NT2/D1 (cell line): Measurements from ENCODE around the gene CCDC88A.

Experiments used
- SUZ12 ChIP-seq: IDR thresholded peaks from 2 replicates; pipeline ENCODE4 v1.6.1; 2011; ENCODE audit not compliant: insufficient read length, insufficient read depth; ENCODE audit errors: extremely low read depth
- YY1 ChIP-seq: IDR thresholded peaks from 2 replicates; pipeline ENCODE4 v1.6.1; 2011; ENCODE audit not compliant: insufficient read length, insufficient read depth
- ZNF274 ChIP-seq: IDR thresholded peaks from 2 replicates; pipeline ENCODE4 v1.6.1; 2011; ENCODE audit warnings: mild to moderate bottlenecking, low read depth, low read length

- TF ChIP-seq YY1, result no peak
- TF ChIP-seq ZNF274, result no peak
- TF ChIP-seq SUZ12, result no peak
Observed at GRCh38 chr2:55391615-55392242, 27.9 kb downstream of the CCDC88A start.
